Endothelial cell of umbilical vein (primary cell): ENCODE measurements around the gene EIF2S1. TPM values are rescaled to one million over a fixed set of nuclear protein-coding genes. Genes with fewer than 3 reads are reported as not detected.

Experiments used
- BruUV-seq: library from RNA; stranded (reverse); fragments of 400-500 nt; replicated peaks from 2 replicates; lab custom pipeline; 2021; lab: Mats Ljungman, UMichigan
- CTCF ChIA-PET: fragments of 300-600, 350-600 bp; sonication (Branson Sonifier 250); formaldehyde crosslinking; loops from one replicate; lab custom pipeline; 2021; ENCODE audit warnings: antibody characterized with exemption, inconsistent platforms; lab: Charles Lee
- POLR2A ChIA-PET: fragments of 300-600, 350-600 bp; sonication (Branson Sonifier 250); formaldehyde crosslinking; loops from one replicate; lab custom pipeline; 2021; ENCODE audit warnings: antibody characterized with exemption, inconsistent platforms; lab: Charles Lee
- DNase-seq: peaks from one replicate; pipeline ENCODE4 v3.0.0-alpha.2; 2011; ENCODE audit warnings: low read depth, low spot score
- FAIRE-seq: peaks from 2 replicates; lab custom pipeline; 2011; peaks lifted over from hg19 to GRCh38; lab: Jason Lieb, UNC
- H2AFZ ChIP-seq: 2 replicates; pipeline ENCODE4 v1.6.0; 2012; ENCODE audit warnings: low read depth, low read length, control low read depth, inconsistent platforms
- H3K27ac ChIP-seq: 2 replicates; pipeline ENCODE4 v1.5.1; 2011; ENCODE audit warnings: low read depth, mild to moderate bottlenecking, control low read depth, low read length, moderate library complexity; ENCODE audit not compliant: insufficient read depth
- H3K27me3 ChIP-seq, 2 experiments: 2 replicates each; pipeline versions ENCODE4 v1.6.0 to v1.6.1; 2011; ENCODE audit warnings: low read length in 2 of 2, mixed read lengths in 1 of 2; ENCODE audit not compliant: control insufficient read depth in 2 of 2, insufficient read depth in 2 of 2
- H3K36me3 ChIP-seq, 2 experiments: 2 replicates in 1 of 2; 3 replicates in 1 of 2; pipeline ENCODE4 v1.5.1; 2011; ENCODE audit warnings: low read length in 2 of 2, mild to moderate bottlenecking in 1 of 2, moderate library complexity in 1 of 2; ENCODE audit not compliant: control insufficient read depth in 2 of 2, insufficient read depth in 2 of 2; ENCODE audit errors: extremely low read depth in 1 of 2
- H3K4me1 ChIP-seq: 3 replicates; pipeline ENCODE4 v1.5.1; 2011; ENCODE audit warnings: mild to moderate bottlenecking, low read length; ENCODE audit not compliant: control insufficient read depth, insufficient read depth; ENCODE audit errors: extremely low read depth
- H3K4me2 ChIP-seq: 2 replicates; pipeline ENCODE4 v1.6.1; 2011; ENCODE audit warnings: low read length, control low read depth, mixed read lengths; ENCODE audit not compliant: insufficient read depth
- H3K4me3 ChIP-seq, 3 experiments: fragments of 200-600 bp in 1 of 3; sonication (generic), shearing (Covaris generic) in 1 of 3; replicated peaks in 1 of 3; 2 replicates each; pipeline ENCODE4 v1.5.1; 2011 to 2016; ENCODE audit warnings: control low read depth in 3 of 3, low read length in 3 of 3, mild to moderate bottlenecking in 2 of 3, inconsistent platforms in 1 of 3, low read depth in 1 of 3, moderate library complexity in 1 of 3; ENCODE audit not compliant: insufficient read depth in 1 of 3
- H3K79me2 ChIP-seq: 2 replicates; pipeline ENCODE4 v1.6.0; 2012; ENCODE audit warnings: low read length, inconsistent platforms; ENCODE audit not compliant: control insufficient read depth, insufficient read depth
- H3K9ac ChIP-seq: replicated peaks from 2 replicates; pipeline ENCODE3; 2011; ENCODE audit warnings: low read length, control low read depth; ENCODE audit not compliant: insufficient read depth; ENCODE audit errors: extremely low read depth
- H3K9me1 ChIP-seq: replicated peaks from 3 replicates; pipeline ENCODE4 v1.6.0; 2011; ENCODE audit warnings: mild to moderate bottlenecking, low read length; ENCODE audit not compliant: control insufficient read depth, insufficient read depth; ENCODE audit errors: extremely low read depth
- H3K9me3 ChIP-seq: replicated peaks from 2 replicates; pipeline ENCODE4 v1.5.1; 2012; ENCODE audit warnings: low read length, inconsistent platforms; ENCODE audit not compliant: control insufficient read depth, insufficient read depth
- H4K20me1 ChIP-seq: replicated peaks from 2 replicates; pipeline ENCODE3; 2011; ENCODE audit warnings: mild to moderate bottlenecking, low read length; ENCODE audit not compliant: control insufficient read depth, insufficient read depth; ENCODE audit errors: extremely low read depth
- EZH2 ChIP-seq: IDR thresholded peaks from 2 replicates; pipeline ENCODE4 v1.6.1; 2012; ENCODE audit warnings: borderline replicate concordance, low read depth, mild to moderate bottlenecking, moderate library complexity, low read length, inconsistent platforms; ENCODE audit not compliant: severe bottlenecking
- FOS ChIP-seq: IDR thresholded peaks from 2 replicates; pipeline ENCODE4 v1.6.1; 2011; ENCODE audit warnings: mild to moderate bottlenecking, low read length, moderate library complexity, borderline replicate concordance; ENCODE audit not compliant: insufficient read depth
- GATA2 ChIP-seq: IDR thresholded peaks from 2 replicates; pipeline ENCODE4 v1.7.0; 2011; ENCODE audit warnings: low read depth, mild to moderate bottlenecking, moderate library complexity, mixed read lengths, low read length; ENCODE audit not compliant: insufficient read length, insufficient read depth
- JUN ChIP-seq: IDR thresholded peaks from 2 replicates; pipeline ENCODE4 v1.6.1; 2011; ENCODE audit warnings: borderline replicate concordance, low read depth; ENCODE audit not compliant: insufficient read length, insufficient read depth
- MYC ChIP-seq: IDR thresholded peaks from one replicate; pipeline ENCODE4 v1.6.1; 2011; ENCODE audit warnings: mild to moderate bottlenecking, low read depth, low read length
- POLR2A ChIP-seq: IDR thresholded peaks from 2 replicates; pipeline ENCODE4 v1.6.1; 2012; ENCODE audit warnings: low read depth, mild to moderate bottlenecking, control low read depth, low read length
- POLR2AphosphoS5 ChIP-seq: IDR thresholded peaks from 2 replicates; pipeline ENCODE4 v1.6.1; 2012; ENCODE audit warnings: low read depth, mild to moderate bottlenecking, control low read depth, low read length, moderate library complexity; ENCODE audit not compliant: insufficient read depth
- dilution Hi-C: fragments of 300-500 bp; cut with MboI; formaldehyde crosslinking; loops from one replicate; pipeline ENCODE4 v1.15.0; 2019; ENCODE audit warnings: low sequenced_read_pairs; ENCODE audit not compliant: extremely low pct_ligation_motif_present
- intact Hi-C: fragments of 100-400 bp; cut with micrococcal nuclease; formaldehyde crosslinking; loops from one replicate; pipeline ENCODE4 v1.10.0; 2022
- polyA plus RNA-seq, 4 experiments: library from polyadenylated mRNA; depleted of rRNA in 3 of 4; stranded (reverse) in 3 of 4; unstranded in 1 of 4; fragments of >200 nt; gene quantifications; 2 replicates each; pipeline versions ENCODE4 v1.2.1 to v1.2.3, GENCODE V29; 2011 to 2012; ENCODE audit warnings: missing spikeins in 1 of 4
- total RNA-seq: library from RNA; stranded (reverse); gene quantifications from 2 replicates; pipeline ENCODE4 v1.2.3, GENCODE V29; 2021
- TF ChIP-seq, protein P1 (sequence below): IDR thresholded peaks from 2 replicates; pipeline ENCODE4 v1.6.1; 2011; ENCODE audit not compliant: insufficient read depth, insufficient read length
- TF ChIP-seq, protein P2 (sequence below), 2 donors: IDR thresholded peaks; 1 replicate in 1 of 2; 2 replicates in 1 of 2; pipeline ENCODE4 v1.5.1; 2011; ENCODE audit warnings: low read length in 2 of 2, mild to moderate bottlenecking in 2 of 2, moderate library complexity in 2 of 2, control low read depth in 1 of 2, inconsistent platforms in 1 of 2, low read depth in 1 of 2; ENCODE audit not compliant: insufficient read depth in 1 of 2; ENCODE audit errors: extremely low read depth in 1 of 2

Gene EIF2S1
- total and polyA plus RNA-seq, 2 donors (not counting 3 experiments of a cell fraction or from before 2014, with no cell fraction given), result 36.8 to 135 TPM

DNA sequence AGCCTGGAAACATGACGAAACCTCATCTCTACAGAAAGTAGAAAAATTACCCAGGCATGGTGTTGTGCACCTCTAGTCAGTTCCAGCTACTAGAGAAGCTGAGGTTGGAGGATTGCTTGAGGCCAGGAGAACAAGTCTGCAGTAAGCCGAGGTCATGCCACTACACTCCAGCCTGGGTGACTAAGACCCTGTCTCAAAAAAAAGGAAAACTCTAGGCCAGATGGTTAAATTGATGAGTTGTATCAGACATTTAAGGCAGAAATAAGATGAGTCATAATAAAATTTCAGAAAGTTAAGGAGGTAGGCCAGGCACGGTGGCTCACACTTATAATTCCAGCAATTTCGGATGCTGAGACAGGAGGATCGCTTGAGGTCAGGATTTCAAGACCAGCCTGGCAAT is 10.7 kb downstream of the EIF2S1 start:
- peaks cover 42% of the 10 kb centered on the region for H3K79me2 ChIP-seq
- no peak overlapping the region for H3K9ac ChIP-seq
- peak overlapping the region; percentile 33 for H3K4me2 ChIP-seq
- FAIRE-seq (peak; percentile 72), DNase-seq (peak; percentile 47)
- POLR2A ChIA-PET, result no interaction called here
- dilution Hi-C loops, result no loop called here
- peak overlapping the region; percentile 74 for H3K27ac ChIP-seq
- BruUV-seq, result no TSS peak
- TF ChIP-seq, protein P1, sequence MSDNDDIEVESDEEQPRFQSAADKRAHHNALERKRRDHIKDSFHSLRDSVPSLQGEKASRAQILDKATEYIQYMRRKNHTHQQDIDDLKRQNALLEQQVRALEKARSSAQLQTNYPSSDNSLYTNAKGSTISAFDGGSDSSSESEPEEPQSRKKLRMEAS, result no peak
- TF ChIP-seq EZH2, result no peak
- TF ChIP-seq JUN, result peak; percentile 23
- TF ChIP-seq MYC, result no peak
- TF ChIP-seq POLR2A, result no peak
- TF ChIP-seq FOS, result peak; percentile 60
- TF ChIP-seq, protein P2, sequence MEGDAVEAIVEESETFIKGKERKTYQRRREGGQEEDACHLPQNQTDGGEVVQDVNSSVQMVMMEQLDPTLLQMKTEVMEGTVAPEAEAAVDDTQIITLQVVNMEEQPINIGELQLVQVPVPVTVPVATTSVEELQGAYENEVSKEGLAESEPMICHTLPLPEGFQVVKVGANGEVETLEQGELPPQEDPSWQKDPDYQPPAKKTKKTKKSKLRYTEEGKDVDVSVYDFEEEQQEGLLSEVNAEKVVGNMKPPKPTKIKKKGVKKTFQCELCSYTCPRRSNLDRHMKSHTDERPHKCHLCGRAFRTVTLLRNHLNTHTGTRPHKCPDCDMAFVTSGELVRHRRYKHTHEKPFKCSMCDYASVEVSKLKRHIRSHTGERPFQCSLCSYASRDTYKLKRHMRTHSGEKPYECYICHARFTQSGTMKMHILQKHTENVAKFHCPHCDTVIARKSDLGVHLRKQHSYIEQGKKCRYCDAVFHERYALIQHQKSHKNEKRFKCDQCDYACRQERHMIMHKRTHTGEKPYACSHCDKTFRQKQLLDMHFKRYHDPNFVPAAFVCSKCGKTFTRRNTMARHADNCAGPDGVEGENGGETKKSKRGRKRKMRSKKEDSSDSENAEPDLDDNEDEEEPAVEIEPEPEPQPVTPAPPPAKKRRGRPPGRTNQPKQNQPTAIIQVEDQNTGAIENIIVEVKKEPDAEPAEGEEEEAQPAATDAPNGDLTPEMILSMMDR (IDR thresholded peaks at IDR 0.05; ENCODE audit: extremely low read depth in 1 of 2, insufficient read depth in 1 of 2, low read depth in 1 of 2, low read length in 2 of 2), result no peak
- TF ChIP-seq POLR2AphosphoS5, result no peak
- TF ChIP-seq GATA2, result peak; percentile 72
- H3K4me3 ChIP-seq, result peak overlapping the region in 1 of 3 experiments; percentile 12
- H3K9me3 ChIP-seq, result no peaks in the 10 kb centered on the region
- H3K27me3 ChIP-seq, result no peaks in the 10 kb centered on the region
- peaks cover 31% of the 10 kb centered on the region for H3K4me1 ChIP-seq
- H3K36me3 ChIP-seq, result peaks cover 15 to 27% of the 10 kb centered on the region in 2 experiments
- no peak overlapping the region for H2AFZ ChIP-seq
- CTCF ChIA-PET, result interaction anchor here (1.4 kb wide), 1 partner anchor 11 kb away, joined by 4 read pairs; the partner anchor contains the start of gene ATP6V1D
- intact Hi-C loops, result no loop called here
- H4K20me1 ChIP-seq, result no peaks in the 10 kb centered on the region
- peaks cover 3% of the 10 kb centered on the region for H3K9me1 ChIP-seq
